A549 (cell line): ENCODE measurements around the gene CACNA1C. TPM values are rescaled to one million over a fixed set of nuclear protein-coding genes. Genes with fewer than 3 reads are reported as not detected.

Source experiments
- ATAC-seq, 2 experiments: fragments of 200-7000 bp in 1 of 2; fragments of >200 bp in 1 of 2; cut with Nextera tagmentation in 1 of 2; cut with Tn5 transposase in 1 of 2; 3 replicates each; pipeline versions ENCODE4 v1.8.0 to v1.9.1; 2018 to 2020; ENCODE audit warnings: mild to moderate bottlenecking in 1 of 2, moderate library complexity in 1 of 2
- CTCF ChIA-PET: fragments of 300-600 bp; sonication (Branson Sonifier 250); formaldehyde crosslinking; extraction: SDS; loops from one replicate; lab custom pipeline; 2021; ENCODE audit warnings: antibody characterized with exemption, inconsistent platforms; lab: Yijun Ruan, JAX
- POLR2A ChIA-PET: fragments of 350-600 bp; formaldehyde crosslinking; extraction: SDS; loops from one replicate; lab custom pipeline; 2021; ENCODE audit warnings: antibody characterized with exemption, inconsistent platforms; lab: Yijun Ruan, JAX
- DNase-seq, 2 experiments: peaks; one replicate each; pipeline versions ENCODE4 v3.0.0 to v3.0.0-alpha.2; 2011 to 2016; ENCODE audit warnings: low read depth in 1 of 2, low spot score in 1 of 2
- FAIRE-seq: peaks from 2 replicates; lab custom pipeline; 2011; peaks lifted over from hg19 to GRCh38; lab: Jason Lieb, UNC
- H3K27ac ChIP-seq, 2 experiments: fragments of >200 bp; sonication (Bioruptor Twin); formaldehyde crosslinking; 3 replicates each; pipeline ENCODE4 v1.5.1; 2016 to 2017
- H3K4me1 ChIP-seq: fragments of >200 bp; sonication (Bioruptor Twin); formaldehyde crosslinking; 3 replicates; pipeline ENCODE4 v1.6.1; 2016
- H3K4me2 ChIP-seq: fragments of >200 bp; sonication (Bioruptor Twin); formaldehyde crosslinking; 3 replicates; pipeline ENCODE4 v1.6.1; 2016
- H3K4me3 ChIP-seq: fragments of >200 bp; sonication (Bioruptor Twin); formaldehyde crosslinking; 3 replicates; pipeline ENCODE4 v1.5.1; 2016
- H3K9me3 ChIP-seq: fragments of >200 bp; sonication (Bioruptor Twin); formaldehyde crosslinking; 3 replicates; pipeline ENCODE4 v1.6.1; 2016
- BCL3 ChIP-seq: fragments of >200 bp; sonication (Bioruptor Twin); formaldehyde crosslinking; IDR thresholded peaks from 3 replicates; pipeline ENCODE4 v1.6.1; 2016
- BHLHE40 ChIP-seq: IDR thresholded peaks from 2 replicates; pipeline ENCODE4 v1.6.1; 2012; ENCODE audit warnings: low read depth, low read length, inconsistent platforms
- CBX8 ChIP-seq: fragments of 200-600 bp; sonication (generic); IDR thresholded peaks from 2 replicates; pipeline ENCODE4 v1.6.1; 2016
- CHD2 ChIP-seq: fragments of 150-350 bp; IDR thresholded peaks from 2 replicates; pipeline ENCODE4 v1.6.1; 2014; ENCODE audit warnings: low read length; ENCODE audit not compliant: partially characterized antibody
- CHD4 ChIP-seq: fragments of 200-600 bp; sonication (generic); IDR thresholded peaks from 2 replicates; pipeline ENCODE4 v1.6.1; 2016; ENCODE audit warnings: antibody characterized with exemption, mild to moderate bottlenecking, borderline replicate concordance
- CTCF ChIP-seq: fragments of >200 bp; sonication (Bioruptor Twin); formaldehyde crosslinking; IDR thresholded peaks from 3 replicates; pipeline ENCODE4 v1.5.1; 2016
- EP300 ChIP-seq, 2 experiments: fragments of >200 bp; sonication (Bioruptor Twin); formaldehyde crosslinking; IDR thresholded peaks; 2 replicates in 1 of 2; 3 replicates in 1 of 2; pipeline ENCODE4 v1.6.1; 2016 to 2017
- ESRRA ChIP-seq: fragments of 150-350 bp; IDR thresholded peaks from 2 replicates; pipeline ENCODE4 v1.6.1; 2014; ENCODE audit warnings: mild to moderate bottlenecking, low read length, borderline replicate concordance
- FOSB ChIP-seq: fragments of 250-450 bp; sonication (Bioruptor Pico); IDR thresholded peaks from 2 replicates; pipeline ENCODE4 v1.5.0; 2020; ENCODE audit warnings: mild to moderate bottlenecking, moderate library complexity
- FOXS1 ChIP-seq: fragments of 250-450 bp; sonication (Bioruptor Pico); IDR thresholded peaks from 2 replicates; pipeline ENCODE4 v1.5.0; 2020; ENCODE audit warnings: mild to moderate bottlenecking, moderate library complexity
- GATA3 ChIP-seq: IDR thresholded peaks from 2 replicates; pipeline ENCODE4 v1.6.1; 2012; ENCODE audit warnings: borderline replicate concordance
- HDAC2 ChIP-seq: fragments of 200-600 bp; sonication (generic); IDR thresholded peaks from 2 replicates; pipeline ENCODE4 v1.6.1; 2016
- HEYL ChIP-seq: fragments of 250-450 bp; sonication (Bioruptor Pico); IDR thresholded peaks from 2 replicates; pipeline ENCODE4 v1.8.0; 2021; ENCODE audit warnings: mild to moderate bottlenecking, moderate library complexity
- HOXB13 ChIP-seq: fragments of 250-450 bp; sonication (Bioruptor Pico); IDR thresholded peaks from 2 replicates; pipeline ENCODE4 v1.5.0; 2020; ENCODE audit warnings: low read depth, mild to moderate bottlenecking, moderate library complexity
- KDM1A ChIP-seq: fragments of 200-600 bp; sonication (generic); IDR thresholded peaks from 2 replicates; pipeline ENCODE4 v1.6.1; 2016; ENCODE audit warnings: low read depth, mild to moderate bottlenecking
- MYC ChIP-seq: IDR thresholded peaks from 2 replicates; pipeline ENCODE4 v1.6.1; 2012; ENCODE audit warnings: mild to moderate bottlenecking, inconsistent platforms, low read length, improper control_type of control experiment, borderline replicate concordance
- NR3C1 ChIP-seq: fragments of >200 bp; sonication (Bioruptor Twin); formaldehyde crosslinking; IDR thresholded peaks from 3 replicates; pipeline ENCODE4 v1.6.1; 2017
- PBX3 ChIP-seq: IDR thresholded peaks from 2 replicates; pipeline ENCODE4 v1.6.1; 2012
- PHF8 ChIP-seq: fragments of 200-600 bp; sonication (generic); IDR thresholded peaks from 2 replicates; pipeline ENCODE4 v1.6.1; 2016; ENCODE audit warnings: low read depth, mild to moderate bottlenecking, antibody characterized with exemption, moderate library complexity, borderline replicate concordance
- POLR2AphosphoS2 ChIP-seq: conservative IDR thresholded peaks from 2 replicates; pipeline ENCODE4 v1.6.1; 2012; ENCODE audit warnings: low read length, improper control_type of control experiment, inconsistent platforms
- RARB ChIP-seq: fragments of 250-450 bp; sonication (Bioruptor Pico); IDR thresholded peaks from 2 replicates; pipeline ENCODE4 v1.8.0; 2021; ENCODE audit warnings: mild to moderate bottlenecking, moderate library complexity
- RCOR1 ChIP-seq: fragments of 150-350 bp; IDR thresholded peaks from 2 replicates; pipeline ENCODE4 v1.6.1; 2014; ENCODE audit warnings: antibody characterized with exemption, low read length, low read depth
- RFX5 ChIP-seq: fragments of 450-650 bp; IDR thresholded peaks from 2 replicates; pipeline ENCODE4 v1.7.1; 2014; ENCODE audit warnings: antibody characterized with exemption, mild to moderate bottlenecking, moderate library complexity
- TP53 ChIP-seq: fragments of 250-450 bp; sonication (Bioruptor Pico); IDR thresholded peaks from 2 replicates; pipeline ENCODE4 v1.5.0; 2021; ENCODE audit warnings: mild to moderate bottlenecking, moderate library complexity
- USF2 ChIP-seq: fragments of 450-650 bp; IDR thresholded peaks from 2 replicates; pipeline ENCODE4 v1.6.1; 2014; ENCODE audit warnings: antibody characterized with exemption
- ZC3H11A ChIP-seq: fragments of 450-650 bp; IDR thresholded peaks from 2 replicates; pipeline ENCODE4 v1.6.1; 2014; ENCODE audit warnings: antibody characterized with exemption, mild to moderate bottlenecking
- ZNF302 ChIP-seq: fragments of 250-450 bp; sonication (Bioruptor Pico); IDR thresholded peaks from 2 replicates; pipeline ENCODE4 v1.9.0; 2021; ENCODE audit warnings: inconsistent platforms, mild to moderate bottlenecking, moderate library complexity
- WGBS: methylation state at CpG from one replicate; pipeline ENCODE4 v1.1.6; 2017; ENCODE audit errors: missing lambda C conversion rate; 5-methylcytosine and 5-hydroxymethylcytosine counted together
- polyA plus RNA-seq, 4 experiments: library from polyadenylated mRNA; depleted of rRNA in 3 of 4; stranded (reverse); fragments of >200 nt; fragmentation: RNase III in 1 of 4; extraction: RNeasy Plus Mini Kit Qiagen cat#74134 plus additional on column Dnase treatment in 1 of 4; gene quantifications; 2 replicates in 3 of 4; 3 replicates in 1 of 4; pipeline ENCODE4 v1.2.3, GENCODE V29; 2011 to 2017

Gene CACNA1C
- polyA plus RNA-seq, 2 of the 4 experiments (the other 2 are of a cell fraction) = not detected

- ATAC-seq (no peak), FAIRE-seq (no peak), DNase-seq (no peak)
- WGBS = 36% methylated on average over 5 of the region's 5 CpGs
- no peaks in the 10 kb centered on the region for H3K4me1 ChIP-seq
- no peak overlapping the region for H3K4me2 ChIP-seq
- no peak overlapping the region for H3K27ac ChIP-seq
- CTCF ChIA-PET = interaction anchor here (1.0 kb wide), 1 partner anchor 46 kb away, joined by 7 read pairs; no protein-coding TSS in a partner anchor
- POLR2A ChIA-PET = no interaction called here
- no peak overlapping the region for H3K4me3 ChIP-seq
- H3K9me3 ChIP-seq = no peaks in the 10 kb centered on the region
- TF ChIP-seq HDAC2 (no peak), RCOR1 (no peak), RFX5 (no peak), NR3C1 (no peak), TP53 (CRISPR knock-in tag) (no peak), ZC3H11A (no peak), FOXS1 (CRISPR knock-in tag) (no peak), RARB (CRISPR knock-in tag) (no peak)
These were observed 576.3 kb downstream of the CACNA1C start for GRCh38 chr12:2629051-2629450.

GRCh38 chr12:2631653-2632350, 579.0 kb downstream of the CACNA1C start:
- 59% methylated on average over 16 of the region's 16 CpGs for WGBS
- Histone ChIP-seq H3K4me1 (no peaks in the 10 kb centered on the region), H3K27ac (no peak overlapping the region), H3K4me3 (no peak overlapping the region)
- ATAC-seq = no peak
- FAIRE-seq = no peak
- TF ChIP-seq EP300 (IDR thresholded peaks at IDR 0.05) (no peak), CHD4 (no peak), RFX5 (no peak), BHLHE40 (no peak), RCOR1 (no peak), MYC (no peak), TP53 (CRISPR knock-in tag) (no peak), CHD2 (no peak), CBX8 (no peak), ZNF302 (CRISPR knock-in tag) (no peak), PBX3 (no peak), USF2 (no peak), POLR2AphosphoS2 (no peak)
- TF ChIP-seq, all 56 proteins: peak for 0
- Histone ChIP-seq H3K9me3 (no peaks in the 10 kb centered on the region), H3K4me2 (no peak overlapping the region)
- no peak for DNase-seq
- CTCF ChIA-PET = interaction anchor here (1.0 to 1.4 kb wide), 4 partner anchors 8 to 841 kb away, joined by 3 read pairs; no protein-coding TSS in a partner anchor
- POLR2A ChIA-PET = no interaction called here

- H3K4me1 ChIP-seq = no peaks in the 10 kb centered on the region
- POLR2A ChIA-PET = no interaction called here
- CTCF ChIA-PET = interaction anchor here (0.6 to 1.1 kb wide), 2 partner anchors 16 to 50 kb away, joined by 3 to 4 read pairs; no protein-coding TSS in a partner anchor
- no peaks in the 10 kb centered on the region for H3K9me3 ChIP-seq
- no peak overlapping the region for H3K4me3 ChIP-seq
- no peak overlapping the region for H3K27ac ChIP-seq
- 44% methylated on average over 16 of the region's 16 CpGs for WGBS
- H3K4me2 ChIP-seq = no peak overlapping the region
- no peak for FAIRE-seq
- no peak for DNase-seq
- no peak for ATAC-seq
- TF ChIP-seq FOSB (CRISPR knock-in tag) (no peak), BCL3 (no peak), CTCF (no peak), ZNF302 (CRISPR knock-in tag) (no peak), HEYL (CRISPR knock-in tag) (no peak), PHF8 (no peak), POLR2AphosphoS2 (no peak), GATA3 (no peak), MYC (no peak), ESRRA (no peak), HOXB13 (CRISPR knock-in tag) (no peak), KDM1A (no peak), RFX5 (no peak)
These were observed 580.5 kb downstream of the CACNA1C start for GRCh38 chr12:2633176-2633824.
